Measurements from ENCODE around the gene FNDC10.
"Not testable (repeated sequence)": the region's sequence is repeated elsewhere in the genome, so short reads cannot be mapped to it uniquely, and the experiment has no call there.

GRCh38 chr1:1640711-1641461, 41.0 kb upstream of the FNDC10 start:
- not testable (repeated sequence) for TF ChIP-seq CTCF, POLR2A (IDR thresholded peaks at IDR 0.05)
